GM19468 (cell line): Measurements from ENCODE around the gene UBQLN4.

ENCODE experiments used
- ATAC-seq: cut with Tn5 transposase; IDR thresholded peaks from one replicate; pipeline ENCODE4 v1.9.1; 2021; ENCODE audit warnings: mild to moderate bottlenecking, moderate library complexity, moderate number of reproducible peaks; ENCODE audit not compliant: unreplicated experiment; ENCODE audit errors: extremely low read depth

UBQLN4 gene

GRCh38 chr1:156053768-156054499 lies at the start of gene UBQLN4:
UBQLN4 (minus strand) TSS chr1:156053798; CDS start chr1:156053701, 97 bp downstream.
- ATAC-seq: no peak

- ATAC-seq: no peak
Observed at GRCh38 chr1:156102633-156103511, 49.3 kb upstream of the UBQLN4 start.

- ATAC-seq: no peak
Observed at GRCh38 chr1:156101880-156102279, 48.3 kb upstream of the UBQLN4 start.

- ATAC-seq: no peak
Observed at GRCh38 chr1:156100205-156100995, 46.8 kb upstream of the UBQLN4 start.

GRCh38 chr1:156099282-156099681 lies 45.7 kb upstream of the UBQLN4 start:
- ATAC-seq: no peak

- no peak for ATAC-seq
Observed at GRCh38 chr1:156098784-156099183, 45.2 kb upstream of the UBQLN4 start.

- no peak for ATAC-seq
Observed at GRCh38 chr1:156097499-156098178, 44.0 kb upstream of the UBQLN4 start.

GRCh38 chr1:156096640-156097391 lies 43.2 kb upstream of the UBQLN4 start:
- no peak for ATAC-seq

GRCh38 chr1:156095906-156096508 lies 42.4 kb upstream of the UBQLN4 start:
- ATAC-seq: no peak

- no peak for ATAC-seq
Observed at GRCh38 chr1:156091610-156092009, 38.0 kb upstream of the UBQLN4 start.

- no peak for ATAC-seq
Observed at GRCh38 chr1:156090840-156091188, 37.2 kb upstream of the UBQLN4 start.

- ATAC-seq: no peak
Observed at GRCh38 chr1:156090138-156090839, 36.7 kb upstream of the UBQLN4 start.

- ATAC-seq: no peak
Observed at GRCh38 chr1:156089704-156090103, 36.1 kb upstream of the UBQLN4 start.

- no peak for ATAC-seq
Observed at GRCh38 chr1:156086256-156086662, 32.7 kb upstream of the UBQLN4 start.

GRCh38 chr1:156083800-156084790 lies 30.5 kb upstream of the UBQLN4 start:
- no peak for ATAC-seq

- no peak for ATAC-seq
Observed at GRCh38 chr1:156082309-156083091, 28.9 kb upstream of the UBQLN4 start, which contains the start of gene MEX3A. MEX3A (minus strand) TSS chr1:156082465; CDS start chr1:156081998, 467 bp downstream.
